GM23338 (cell line): ENCODE results near the gene COMMD3. TPM values are rescaled to one million over a fixed set of nuclear protein-coding genes. Genes with fewer than 3 reads are reported as not detected.

ENCODE experiments used
- ATAC-seq: fragments of 200-7000 bp; cut with Tn5 transposase; 3 replicates; pipeline ENCODE4 v1.9.1; 2020
- DNase-seq: peaks from one replicate; pipeline ENCODE4 v3.0.0-alpha.2; 2015; ENCODE audit warnings: low spot score
- H2AFZ ChIP-seq: fragments of 200-600 bp; sonication (generic); 2 replicates; pipeline ENCODE4 v1.8.0; 2016; ENCODE audit warnings: antibody characterized with exemption, mild to moderate bottlenecking, moderate library complexity
- H3F3A ChIP-seq: fragments of 200-600 bp; sonication (generic); replicated peaks from 2 replicates; pipeline ENCODE4 v1.8.0; 2017; ENCODE audit warnings: antibody characterized with exemption, mixed run types, low read depth
- H3K27ac ChIP-seq: fragments of 200-600 bp; sonication (generic); 2 replicates; pipeline ENCODE4 v1.6.1; 2016; ENCODE audit warnings: low read depth
- H3K27me3 ChIP-seq: fragments of 200-600 bp; sonication (generic); 2 replicates; pipeline ENCODE4 v1.8.0; 2016; ENCODE audit warnings: mild to moderate bottlenecking, mixed run types, moderate library complexity; ENCODE audit not compliant: insufficient read depth
- H3K36me3 ChIP-seq: fragments of 200-600 bp; sonication (generic); 2 replicates; pipeline ENCODE4 v1.8.0; 2016; ENCODE audit warnings: mild to moderate bottlenecking; ENCODE audit not compliant: insufficient read depth
- H3K4me1 ChIP-seq: fragments of 200-600 bp; sonication (generic); 2 replicates; pipeline ENCODE4 v1.8.0; 2016; ENCODE audit warnings: mild to moderate bottlenecking, moderate library complexity; ENCODE audit not compliant: insufficient read depth
- H3K4me2 ChIP-seq: fragments of 200-600 bp; sonication (generic); 2 replicates; pipeline ENCODE4 v1.7.1; 2017; ENCODE audit warnings: mixed run types
- H3K4me3 ChIP-seq: fragments of 200-600 bp; sonication (generic); 2 replicates; pipeline ENCODE4 v1.6.1; 2016; ENCODE audit warnings: mixed run types
- H3K79me2 ChIP-seq: fragments of 200-600 bp; sonication (generic); replicated peaks from 2 replicates; pipeline ENCODE4 v1.8.0; 2017; ENCODE audit warnings: mild to moderate bottlenecking; ENCODE audit not compliant: insufficient read depth
- H3K9me2 ChIP-seq: fragments of 200-600 bp; sonication (generic); 2 replicates; pipeline ENCODE4 v1.8.0; 2017; ENCODE audit not compliant: insufficient read depth
- H4K20me1 ChIP-seq: fragments of 200-600 bp; sonication (generic); replicated peaks from 2 replicates; pipeline ENCODE4 v1.8.0; 2017; ENCODE audit warnings: mild to moderate bottlenecking; ENCODE audit not compliant: insufficient read depth
- H3K27ac Mint-ChIP-seq: 2 replicates; pipeline ENCODE4 v1.8.0; 2020; ENCODE audit warnings: inconsistent platforms, mild to moderate bottlenecking, moderate library complexity, mixed read lengths
- H3K27me3 Mint-ChIP-seq: 3 replicates; pipeline ENCODE4 v1.8.0; 2022; ENCODE audit warnings: low read depth, mild to moderate bottlenecking, moderate library complexity, mixed read lengths, inconsistent platforms; ENCODE audit not compliant: insufficient read depth, poor library complexity
- H3K36me3 Mint-ChIP-seq: 3 replicates; pipeline ENCODE4 v1.8.0; 2021; ENCODE audit warnings: low read depth, mild to moderate bottlenecking, inconsistent platforms, moderate library complexity, mixed read lengths
- H3K4me1 Mint-ChIP-seq: 3 replicates; pipeline ENCODE4 v1.8.0; 2020; ENCODE audit warnings: mild to moderate bottlenecking, inconsistent platforms, mixed read lengths
- H3K4me3 Mint-ChIP-seq: 3 replicates; pipeline ENCODE4 v1.8.0; 2021; ENCODE audit warnings: moderate library complexity, mild to moderate bottlenecking, inconsistent platforms, mixed read lengths
- H3K9me3 Mint-ChIP-seq: 3 replicates; pipeline ENCODE4 v1.8.0; 2020; ENCODE audit warnings: moderate library complexity, mild to moderate bottlenecking, inconsistent platforms, mixed read lengths
- CTCF ChIP-seq, 2 experiments: fragments of 200-600 bp in 1 of 2; sonication (generic) in 1 of 2; conservative IDR thresholded peaks; 2 replicates each; pipeline versions ENCODE4 v1.5.1 to v1.6.1; 2016 to 2017; ENCODE audit warnings: antibody characterized with exemption in 2 of 2, low read depth in 2 of 2, mild to moderate bottlenecking in 2 of 2, moderate library complexity in 1 of 2
- EZH2 ChIP-seq: fragments of 200-600 bp; sonication (generic); IDR thresholded peaks from one replicate; pipeline ENCODE4 v1.8.0; 2017; ENCODE audit warnings: antibody characterized with exemption, mild to moderate bottlenecking, low read depth; ENCODE audit not compliant: unreplicated experiment
- EZH2phosphoT487 ChIP-seq: fragments of 200-600 bp; sonication (generic); IDR thresholded peaks from one replicate; pipeline ENCODE4 v1.8.1; 2018; ENCODE audit warnings: antibody characterized with exemption; ENCODE audit not compliant: unreplicated experiment
- JUNB ChIP-seq: IDR thresholded peaks from one replicate; pipeline ENCODE4 v1.6.1; 2016; ENCODE audit warnings: antibody characterized with exemption; ENCODE audit not compliant: unreplicated experiment
- NANOG ChIP-seq: IDR thresholded peaks from 2 replicates; pipeline ENCODE4 v1.6.1; 2016; ENCODE audit warnings: antibody characterized with exemption, borderline replicate concordance
- POLR2AphosphoS5 ChIP-seq: IDR thresholded peaks from 2 replicates; pipeline ENCODE4 v1.6.1; 2016; ENCODE audit warnings: antibody characterized with exemption, low read depth
- STAT1 ChIP-seq: IDR thresholded peaks from one replicate; pipeline ENCODE4 v1.6.1; 2016; ENCODE audit warnings: antibody characterized with exemption; ENCODE audit not compliant: unreplicated experiment
- ZNF114 ChIP-seq: fragments of 250-450 bp; sonication (Bioruptor Pico); IDR thresholded peaks from 2 replicates; pipeline ENCODE4 v1.5.0; 2020; ENCODE audit warnings: mild to moderate bottlenecking, moderate library complexity
- ZNF331 ChIP-seq: fragments of 250-450 bp; sonication (Bioruptor Pico); IDR thresholded peaks from 2 replicates; pipeline ENCODE4 v1.5.0; 2020; ENCODE audit warnings: low read depth, mild to moderate bottlenecking, moderate library complexity
- polyA plus RNA-seq: library from polyadenylated mRNA; unstranded; fragments of >200 nt; fragmentation: Nextera tagmentation; extraction: Ambion mirVana; gene quantifications from 2 replicates; pipeline ENCODE4 v1.2.1, GENCODE V29; 2016
- total RNA-seq: library from RNA; depleted of rRNA; stranded (reverse); fragments of >200 nt; shearing (Covaris generic); gene quantifications from 2 replicates; pipeline ENCODE4 v1.2.3, GENCODE V29; 2014
- TF ChIP-seq, protein P1 (sequence below): fragments of 250-450 bp; sonication (Bioruptor Pico); IDR thresholded peaks from 2 replicates; pipeline ENCODE4 v1.5.0; 2020; ENCODE audit warnings: mild to moderate bottlenecking, moderate library complexity

Gene COMMD3
- total and polyA plus RNA-seq, 2 experiments from 2014 or later, result 1.1 to 5.2 TPM

DNA sequence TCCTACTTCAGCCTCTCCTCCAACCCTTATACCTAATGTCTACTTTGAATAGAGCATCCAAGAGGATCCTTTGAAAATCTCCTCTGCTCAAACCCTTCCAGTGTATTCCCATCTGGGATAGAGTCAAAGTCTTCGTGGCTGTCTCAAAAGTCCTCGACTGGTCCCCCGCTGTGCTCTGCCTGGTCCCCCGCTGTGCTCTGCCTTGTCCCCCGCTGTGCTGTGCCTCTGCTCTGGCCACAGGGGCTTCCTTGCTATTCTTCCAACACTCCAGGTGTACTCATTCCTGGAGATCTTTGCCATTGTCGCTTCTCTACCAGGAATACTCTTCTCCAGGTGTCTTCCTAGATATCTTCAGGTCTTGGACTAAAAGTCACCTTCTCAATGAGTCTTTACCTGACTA is 36.1 kb upstream of the COMMD3 start:
- peaks cover 32% of the 10 kb centered on the region for H3K4me1 ChIP-seq
- no peak overlapping the region; the same call in 1 of the 2 replicates for H3K4me3 ChIP-seq
- peak overlapping the region; percentile 55 for H3K4me2 ChIP-seq
- H3K36me3 ChIP-seq, result no peaks in the 10 kb centered on the region
- H3K36me3 Mint-ChIP-seq, result no peaks in the 10 kb centered on the region
- peaks cover 12% of the 10 kb centered on the region for H3K27me3 Mint-ChIP-seq
- H3K27ac ChIP-seq, result no peak overlapping the region
- ATAC-seq (peak; percentile 70), DNase-seq (peak; percentile 4)
- no peaks in the 10 kb centered on the region for H3K79me2 ChIP-seq
- no peak overlapping the region for H3K27ac Mint-ChIP-seq
- H4K20me1 ChIP-seq, result no peaks in the 10 kb centered on the region
- 0 out of 2 replicates have a peak, but pooled peaks cover 9% of the 10 kb centered on the region for H3K9me2 ChIP-seq
- no peak overlapping the region for H2AFZ ChIP-seq
- peak overlapping the region; percentile 14; the same call in 2 of the 3 replicates for H3K4me3 Mint-ChIP-seq
- no peaks in the 10 kb centered on the region for H3K9me3 Mint-ChIP-seq
- H3K4me1 Mint-ChIP-seq, result peaks cover 30% of the 10 kb centered on the region
- H3F3A ChIP-seq, result 0 out of 2 replicates have a peak, but pooled peaks cover 5% of the 10 kb centered on the region
- no peaks in the 10 kb centered on the region for H3K27me3 ChIP-seq
- TF ChIP-seq POLR2AphosphoS5 (no peak), STAT1 (no peak), EZH2 (no peak), JUNB (no peak), EZH2phosphoT487 (no peak), NANOG (0 out of 2 replicates have a peak, but pooled peaks have one; percentile 22), ZNF331 (CRISPR knock-in tag) (no peak), CTCF (conservative IDR thresholded peaks at IDR 0.05; ENCODE audit: low read depth in 2 of 2) (no peak), ZNF114 (no peak; the same call in none of the 2 replicates)
- TF ChIP-seq, protein P1, sequence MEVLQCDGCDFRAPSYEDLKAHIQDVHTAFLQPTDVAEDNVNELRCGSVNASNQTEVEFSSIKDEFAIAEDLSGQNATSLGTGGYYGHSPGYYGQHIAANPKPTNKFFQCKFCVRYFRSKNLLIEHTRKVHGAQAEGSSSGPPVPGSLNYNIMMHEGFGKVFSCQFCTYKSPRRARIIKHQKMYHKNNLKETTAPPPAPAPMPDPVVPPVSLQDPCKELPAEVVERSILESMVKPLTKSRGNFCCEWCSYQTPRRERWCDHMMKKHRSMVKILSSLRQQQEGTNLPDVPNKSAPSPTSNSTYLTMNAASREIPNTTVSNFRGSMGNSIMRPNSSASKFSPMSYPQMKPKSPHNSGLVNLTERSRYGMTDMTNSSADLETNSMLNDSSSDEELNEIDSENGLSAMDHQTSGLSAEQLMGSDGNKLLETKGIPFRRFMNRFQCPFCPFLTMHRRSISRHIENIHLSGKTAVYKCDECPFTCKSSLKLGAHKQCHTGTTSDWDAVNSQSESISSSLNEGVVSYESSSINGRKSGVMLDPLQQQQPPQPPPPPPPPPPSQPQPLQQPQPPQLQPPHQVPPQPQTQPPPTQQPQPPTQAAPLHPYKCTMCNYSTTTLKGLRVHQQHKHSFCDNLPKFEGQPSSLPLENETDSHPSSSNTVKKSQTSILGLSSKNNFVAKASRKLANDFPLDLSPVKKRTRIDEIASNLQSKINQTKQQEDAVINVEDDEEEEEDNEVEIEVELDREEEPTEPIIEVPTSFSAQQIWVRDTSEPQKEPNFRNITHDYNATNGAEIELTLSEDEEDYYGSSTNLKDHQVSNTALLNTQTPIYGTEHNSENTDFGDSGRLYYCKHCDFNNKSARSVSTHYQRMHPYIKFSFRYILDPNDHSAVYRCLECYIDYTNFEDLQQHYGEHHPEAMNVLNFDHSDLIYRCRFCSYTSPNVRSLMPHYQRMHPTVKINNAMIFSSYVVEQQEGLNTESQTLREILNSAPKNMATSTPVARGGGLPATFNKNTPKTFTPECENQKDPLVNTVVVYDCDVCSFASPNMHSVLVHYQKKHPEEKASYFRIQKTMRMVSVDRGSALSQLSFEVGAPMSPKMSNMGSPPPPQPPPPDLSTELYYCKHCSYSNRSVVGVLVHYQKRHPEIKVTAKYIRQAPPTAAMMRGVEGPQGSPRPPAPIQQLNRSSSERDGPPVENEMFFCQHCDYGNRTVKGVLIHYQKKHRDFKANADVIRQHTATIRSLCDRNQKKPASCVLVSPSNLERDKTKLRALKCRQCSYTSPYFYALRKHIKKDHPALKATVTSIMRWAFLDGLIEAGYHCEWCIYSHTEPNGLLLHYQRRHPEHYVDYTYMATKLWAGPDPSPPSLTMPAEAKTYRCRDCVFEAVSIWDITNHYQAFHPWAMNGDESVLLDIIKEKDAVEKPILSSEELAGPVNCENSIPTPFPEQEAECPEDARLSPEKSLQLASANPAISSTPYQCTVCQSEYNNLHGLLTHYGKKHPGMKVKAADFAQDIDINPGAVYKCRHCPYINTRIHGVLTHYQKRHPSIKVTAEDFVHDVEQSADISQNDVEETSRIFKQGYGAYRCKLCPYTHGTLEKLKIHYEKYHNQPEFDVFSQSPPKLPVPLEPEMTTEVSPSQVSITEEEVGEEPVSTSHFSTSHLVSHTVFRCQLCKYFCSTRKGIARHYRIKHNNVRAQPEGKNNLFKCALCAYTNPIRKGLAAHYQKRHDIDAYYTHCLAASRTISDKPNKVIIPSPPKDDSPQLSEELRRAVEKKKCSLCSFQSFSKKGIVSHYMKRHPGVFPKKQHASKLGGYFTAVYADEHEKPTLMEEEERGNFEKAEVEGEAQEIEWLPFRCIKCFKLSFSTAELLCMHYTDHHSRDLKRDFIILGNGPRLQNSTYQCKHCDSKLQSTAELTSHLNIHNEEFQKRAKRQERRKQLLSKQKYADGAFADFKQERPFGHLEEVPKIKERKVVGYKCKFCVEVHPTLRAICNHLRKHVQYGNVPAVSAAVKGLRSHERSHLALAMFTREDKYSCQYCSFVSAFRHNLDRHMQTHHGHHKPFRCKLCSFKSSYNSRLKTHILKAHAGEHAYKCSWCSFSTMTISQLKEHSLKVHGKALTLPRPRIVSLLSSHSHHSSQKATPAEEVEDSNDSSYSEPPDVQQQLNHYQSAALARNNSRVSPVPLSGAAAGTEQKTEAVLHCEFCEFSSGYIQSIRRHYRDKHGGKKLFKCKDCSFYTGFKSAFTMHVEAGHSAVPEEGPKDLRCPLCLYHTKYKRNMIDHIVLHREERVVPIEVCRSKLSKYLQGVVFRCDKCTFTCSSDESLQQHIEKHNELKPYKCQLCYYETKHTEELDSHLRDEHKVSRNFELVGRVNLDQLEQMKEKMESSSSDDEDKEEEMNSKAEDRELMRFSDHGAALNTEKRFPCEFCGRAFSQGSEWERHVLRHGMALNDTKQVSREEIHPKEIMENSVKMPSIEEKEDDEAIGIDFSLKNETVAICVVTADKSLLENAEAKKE (CRISPR knock-in tag), result peak; percentile 91
